Measurements from ENCODE around the gene CRYGB. TPM values are rescaled to one million over a fixed set of nuclear protein-coding genes. Genes with fewer than 3 reads are reported as not detected.
"Not testable (repeated sequence)": the region's sequence is repeated elsewhere in the genome, so short reads cannot be mapped to it uniquely, and the experiment has no call there.

Gene CRYGB
- total and polyA plus RNA-seq, 2 donors (not counting 3 experiments of a cell fraction or from before 2014, with no cell fraction given): not detected

- no peak overlapping the region for H2AFZ ChIP-seq (ENCODE audit: low read depth, low read length)
- TF ChIP-seq POLR2AphosphoS5 (IDR thresholded peaks at IDR 0.05; ENCODE audit: insufficient read depth, low read depth, low read length) (no peak), POLR2A (IDR thresholded peaks at IDR 0.05; ENCODE audit: low read depth, low read length) (no peak), GATA2 (IDR thresholded peaks at IDR 0.05; ENCODE audit: insufficient read depth, insufficient read length, low read depth, low read length) (no peak), JUN (IDR thresholded peaks at IDR 0.05; ENCODE audit: borderline replicate concordance, insufficient read depth, insufficient read length, low read depth) (no peak), FOS (IDR thresholded peaks at IDR 0.05; ENCODE audit: borderline replicate concordance, insufficient read depth, low read length) (no peak)
- no peaks in the 10 kb centered on the region for H3K79me2 ChIP-seq (ENCODE audit: control insufficient read depth, insufficient read depth, low read length)
- no peak overlapping the region for H3K4me3 ChIP-seq (replicated peaks in 1 of 3; ENCODE audit: insufficient read depth in 1 of 3, low read depth in 1 of 3, low read length in 3 of 3)
- no peaks in the 10 kb centered on the region for H3K9me3 ChIP-seq (replicated peaks; ENCODE audit: control insufficient read depth, insufficient read depth, low read length)
- FAIRE-seq (no peak), DNase-seq (ENCODE audit: low read depth, low spot score) (no peak)
- no peak overlapping the region for H3K4me2 ChIP-seq (ENCODE audit: insufficient read depth, low read length)
- H3K27me3 ChIP-seq (ENCODE audit: control insufficient read depth in 2 of 2, insufficient read depth in 2 of 2, low read length in 2 of 2): no peaks in the 10 kb centered on the region
- no peaks in the 10 kb centered on the region for H4K20me1 ChIP-seq (replicated peaks; ENCODE audit: control insufficient read depth, extremely low read depth, insufficient read depth, low read length)
- CTCF ChIA-PET: no interaction called here
- no peak overlapping the region for H3K9ac ChIP-seq (replicated peaks; ENCODE audit: extremely low read depth, insufficient read depth, low read length)
- no peak overlapping the region for H3K27ac ChIP-seq (ENCODE audit: insufficient read depth, low read depth, low read length)
- BruUV-seq (replicated peaks): no TSS peak
- dilution Hi-C loops (cut with MboI; ENCODE audit: extremely low pct_ligation_motif_present, low sequenced_read_pairs) (no loop called here), intact Hi-C loops (cut with micrococcal nuclease) (no loop called here)
- no peaks in the 10 kb centered on the region for H3K9me1 ChIP-seq (replicated peaks; ENCODE audit: control insufficient read depth, extremely low read depth, insufficient read depth, low read length)
- H3K4me1 ChIP-seq (ENCODE audit: control insufficient read depth, extremely low read depth, insufficient read depth, low read length): no peaks in the 10 kb centered on the region
- no peaks in the 10 kb centered on the region for H3K36me3 ChIP-seq (ENCODE audit: control insufficient read depth in 2 of 2, extremely low read depth in 1 of 2, insufficient read depth in 2 of 2, low read length in 2 of 2)
- POLR2A ChIA-PET: no interaction called here
These were observed 6.5 kb downstream of the CRYGB start for GRCh38 chr2:208139447-208139846.

DNA sequence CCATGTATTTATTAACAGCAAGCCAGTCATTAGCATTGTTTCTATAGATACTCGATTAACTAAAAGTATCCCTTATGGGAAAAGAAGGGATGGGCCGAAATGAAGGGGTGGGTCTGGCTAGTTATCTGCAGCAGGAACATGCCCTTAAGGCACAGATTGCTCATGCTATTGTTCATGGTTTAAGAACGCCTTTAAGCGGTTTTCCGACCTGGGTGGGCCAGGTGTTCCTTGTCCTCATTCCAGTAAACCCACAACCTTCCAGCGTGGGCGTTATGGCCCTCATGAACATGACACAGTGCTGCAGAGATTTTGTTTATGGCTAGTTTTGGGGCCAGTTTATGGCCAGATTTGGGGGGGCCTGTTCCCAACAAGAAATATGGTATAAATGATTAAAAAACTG is 7.6 kb downstream of the CRYGB start:
- H3K36me3 ChIP-seq (ENCODE audit: control insufficient read depth in 2 of 2, extremely low read depth in 1 of 2, insufficient read depth in 2 of 2, low read length in 2 of 2); DNase-seq (ENCODE audit: low read depth, low spot score); CTCF ChIA-PET; H4K20me1 ChIP-seq (replicated peaks; ENCODE audit: control insufficient read depth, extremely low read depth, insufficient read depth, low read length); H3K9me1 ChIP-seq (replicated peaks; ENCODE audit: control insufficient read depth, extremely low read depth, insufficient read depth, low read length); H2AFZ ChIP-seq (ENCODE audit: low read depth, low read length); H3K4me3 ChIP-seq (replicated peaks in 1 of 3; ENCODE audit: insufficient read depth in 1 of 3, low read depth in 1 of 3, low read length in 3 of 3); intact Hi-C loops (cut with micrococcal nuclease); dilution Hi-C loops (cut with MboI; ENCODE audit: extremely low pct_ligation_motif_present, low sequenced_read_pairs); H3K27ac ChIP-seq (ENCODE audit: insufficient read depth, low read depth, low read length); H3K79me2 ChIP-seq (ENCODE audit: control insufficient read depth, insufficient read depth, low read length); H3K9ac ChIP-seq (replicated peaks; ENCODE audit: extremely low read depth, insufficient read depth, low read length); H3K9me3 ChIP-seq (replicated peaks; ENCODE audit: control insufficient read depth, insufficient read depth, low read length); H3K4me1 ChIP-seq (ENCODE audit: control insufficient read depth, extremely low read depth, insufficient read depth, low read length); FAIRE-seq; H3K27me3 ChIP-seq (ENCODE audit: control insufficient read depth in 2 of 2, insufficient read depth in 2 of 2, low read length in 2 of 2); H3K4me2 ChIP-seq (ENCODE audit: insufficient read depth, low read length); POLR2A ChIA-PET; BruUV-seq (replicated peaks): not testable (repeated sequence)

Measured in endothelial cell of umbilical vein (primary cell).